ENCODE measurements around the gene CHCHD3. TPM values are rescaled to one million over a fixed set of nuclear protein-coding genes. Genes with fewer than 3 reads are reported as not detected.
A peak's percentile ranks its signal among the peaks of the same experiment; 100 is the strongest.

The CHCHD3 gene
- total and polyA plus RNA-seq, 9 of the 15 experiments (the other 6 are each of a cell fraction or from before 2014, with no cell fraction given), result 66.2 to 279 (median 204) TPM

DNA sequence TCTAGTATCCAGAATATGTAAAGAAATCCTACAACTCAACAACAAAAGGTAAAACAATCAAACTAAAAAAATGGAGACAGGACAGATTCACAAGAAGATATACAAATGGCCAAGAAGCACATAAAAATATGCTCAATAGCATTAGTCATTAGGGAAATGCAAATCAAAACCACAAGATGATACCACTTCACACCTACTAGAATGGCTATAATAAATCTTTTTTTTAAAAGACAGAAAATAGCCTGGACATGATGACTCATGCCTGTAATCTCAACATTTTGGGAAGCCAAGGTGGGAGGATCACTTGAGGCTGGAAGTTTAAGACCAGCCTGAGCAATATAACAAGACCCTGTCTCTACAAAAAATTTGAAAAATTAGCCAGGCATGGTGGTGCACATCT, 27.9 kb upstream of the CHCHD3 start (continued):
- TF ChIP-seq CREB3L1 (IDR thresholded peaks at IDR 0.05; ENCODE audit: borderline replicate concordance, low read depth) (no peak), POLR3G (IDR thresholded peaks at IDR 0.05; ENCODE audit: extremely low read depth, insufficient read length, insufficient replicate concordance) (no peak), JUND (IDR thresholded peaks at IDR 0.05; ENCODE audit: borderline replicate concordance, low read depth, low read length) (peak; percentile 71; the same call in 1 of the 2 replicates), JUND (tag; IDR thresholded peaks at IDR 0.05; ENCODE audit: borderline replicate concordance, low read depth, low read length) (peak; percentile 61; the same call in 1 of the 3 replicates), CREB1 (IDR thresholded peaks at IDR 0.05) (no peak), CREB1 (CRISPR knock-in tag; IDR thresholded peaks at IDR 0.05) (no peak), SREBF2 (CRISPR knock-in tag; IDR thresholded peaks at IDR 0.05) (no peak), CBX1 (IDR thresholded peaks at IDR 0.05; ENCODE audit: low read depth) (no peak), HNRNPK (IDR thresholded peaks at IDR 0.05; ENCODE audit: low read depth, low read length, poor library complexity, severe bottlenecking) (no peak), POLR2B (IDR thresholded peaks at IDR 0.05; ENCODE audit: low read depth, partially characterized antibody) (no peak), SRSF1 (IDR thresholded peaks at IDR 0.05; ENCODE audit: low read depth, low read length) (no peak), PHF20 (IDR thresholded peaks at IDR 0.05; ENCODE audit: partially characterized antibody) (no peak), ZNF174 (CRISPR knock-in tag; IDR thresholded peaks at IDR 0.05) (no peak), FOSL1 (tag; conservative IDR thresholded peaks at IDR 0.05) (peak; percentile 42; the same call in 1 of the 2 replicates), ARNT (IDR thresholded peaks at IDR 0.05) (no peak), CC2D1A (IDR thresholded peaks at IDR 0.05) (no peak), EZH2 (IDR thresholded peaks at IDR 0.05; ENCODE audit: borderline replicate concordance, low read depth, low read length) (no peak), FOXK2 (conservative IDR thresholded peaks at IDR 0.05 in 1 of 2, IDR thresholded peaks at IDR 0.05 in 1 of 2; ENCODE audit: low read depth in 2 of 2) (no peak), ZKSCAN8 (CRISPR knock-in tag; IDR thresholded peaks at IDR 0.05) (no peak), ZBTB12 (CRISPR knock-in tag; IDR thresholded peaks at IDR 0.05) (no peak)
- TF ChIP-seq, protein P1, sequence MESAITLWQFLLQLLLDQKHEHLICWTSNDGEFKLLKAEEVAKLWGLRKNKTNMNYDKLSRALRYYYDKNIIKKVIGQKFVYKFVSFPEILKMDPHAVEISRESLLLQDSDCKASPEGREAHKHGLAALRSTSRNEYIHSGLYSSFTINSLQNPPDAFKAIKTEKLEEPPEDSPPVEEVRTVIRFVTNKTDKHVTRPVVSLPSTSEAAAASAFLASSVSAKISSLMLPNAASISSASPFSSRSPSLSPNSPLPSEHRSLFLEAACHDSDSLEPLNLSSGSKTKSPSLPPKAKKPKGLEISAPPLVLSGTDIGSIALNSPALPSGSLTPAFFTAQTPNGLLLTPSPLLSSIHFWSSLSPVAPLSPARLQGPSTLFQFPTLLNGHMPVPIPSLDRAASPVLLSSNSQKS (CRISPR knock-in tag; IDR thresholded peaks at IDR 0.05), result no peak
- TF ChIP-seq, protein P2, sequence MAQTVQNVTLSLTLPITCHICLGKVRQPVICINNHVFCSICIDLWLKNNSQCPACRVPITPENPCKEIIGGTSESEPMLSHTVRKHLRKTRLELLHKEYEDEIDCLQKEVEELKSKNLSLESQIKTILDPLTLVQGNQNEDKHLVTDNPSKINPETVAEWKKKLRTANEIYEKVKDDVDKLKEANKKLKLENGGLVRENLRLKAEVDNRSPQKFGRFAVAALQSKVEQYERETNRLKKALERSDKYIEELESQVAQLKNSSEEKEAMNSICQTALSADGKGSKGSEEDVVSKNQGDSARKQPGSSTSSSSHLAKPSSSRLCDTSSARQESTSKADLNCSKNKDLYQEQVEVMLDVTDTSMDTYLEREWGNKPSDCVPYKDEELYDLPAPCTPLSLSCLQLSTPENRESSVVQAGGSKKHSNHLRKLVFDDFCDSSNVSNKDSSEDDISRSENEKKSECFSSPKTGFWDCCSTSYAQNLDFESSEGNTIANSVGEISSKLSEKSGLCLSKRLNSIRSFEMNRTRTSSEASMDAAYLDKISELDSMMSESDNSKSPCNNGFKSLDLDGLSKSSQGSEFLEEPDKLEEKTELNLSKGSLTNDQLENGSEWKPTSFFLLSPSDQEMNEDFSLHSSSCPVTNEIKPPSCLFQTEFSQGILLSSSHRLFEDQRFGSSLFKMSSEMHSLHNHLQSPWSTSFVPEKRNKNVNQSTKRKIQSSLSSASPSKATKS (CRISPR knock-in tag; IDR thresholded peaks at IDR 0.05), result no peak
- TF ChIP-seq, protein P3, sequence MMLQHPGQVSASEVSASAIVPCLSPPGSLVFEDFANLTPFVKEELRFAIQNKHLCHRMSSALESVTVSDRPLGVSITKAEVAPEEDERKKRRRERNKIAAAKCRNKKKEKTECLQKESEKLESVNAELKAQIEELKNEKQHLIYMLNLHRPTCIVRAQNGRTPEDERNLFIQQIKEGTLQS (IDR thresholded peaks at IDR 0.05), result peak; percentile 83
- TF ChIP-seq, protein P3 (CRISPR knock-in tag; conservative IDR thresholded peaks at IDR 0.05), result no peak

Data from K562 (cell line).